ENCODE measurements around the gene PARD6B.
"Not testable (repeated sequence)": the region's sequence is repeated elsewhere in the genome, so short reads cannot be mapped to it uniquely, and the experiment has no call there.

PARD6B gene

GRCh38 chr20:50747275-50747674 is 15.9 kb downstream of the PARD6B start:
- DNase-seq: no peak

DNA sequence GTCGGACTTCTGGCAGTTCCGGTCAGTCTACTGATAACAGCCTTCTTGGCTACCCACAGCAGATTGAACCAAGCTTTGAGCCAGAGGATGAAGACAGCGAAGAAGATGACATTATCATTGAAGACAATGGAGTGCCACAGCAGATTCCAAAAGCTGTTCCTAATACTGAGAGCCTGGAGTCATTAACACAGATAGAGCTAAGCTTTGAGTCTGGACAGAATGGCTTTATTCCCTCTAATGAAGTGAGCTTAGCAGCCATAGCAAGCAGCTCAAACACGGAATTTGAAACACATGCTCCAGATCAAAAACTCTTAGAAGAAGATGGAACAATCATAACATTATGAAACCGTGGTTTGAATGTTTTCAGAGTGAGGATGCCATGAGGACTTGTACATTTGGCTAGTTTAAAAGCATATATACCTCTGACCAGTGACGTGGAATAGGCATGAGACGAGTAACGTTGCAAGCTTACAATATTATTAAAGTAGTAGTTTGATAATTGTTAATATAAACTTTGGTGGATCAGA is 18.8 kb downstream of the PARD6B start:
- no peak for DNase-seq

- DNase-seq: no peak
These were observed 21.8 kb downstream of the PARD6B start for GRCh38 chr20:50753152-50753551.

DNA sequence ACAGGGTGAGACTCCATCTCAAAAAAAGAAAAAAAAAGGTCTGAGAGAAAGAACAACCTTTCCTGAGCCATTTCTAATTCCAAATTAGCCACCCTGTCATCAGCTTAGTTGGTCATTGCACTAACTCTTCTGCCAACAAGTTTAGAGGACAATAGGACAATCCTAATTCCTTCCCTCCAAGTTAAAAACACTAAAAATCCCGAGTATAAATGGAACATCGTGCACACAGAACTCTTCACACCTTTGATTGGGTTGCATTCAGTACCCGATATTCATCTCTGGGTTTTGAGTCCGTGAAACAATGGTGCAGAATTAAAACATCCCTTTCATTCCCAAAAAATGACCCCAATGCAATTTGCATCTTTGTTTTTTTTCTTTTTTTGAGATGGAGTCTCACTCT is 23.0 kb downstream of the PARD6B start:
- DNase-seq: no peak

DNA sequence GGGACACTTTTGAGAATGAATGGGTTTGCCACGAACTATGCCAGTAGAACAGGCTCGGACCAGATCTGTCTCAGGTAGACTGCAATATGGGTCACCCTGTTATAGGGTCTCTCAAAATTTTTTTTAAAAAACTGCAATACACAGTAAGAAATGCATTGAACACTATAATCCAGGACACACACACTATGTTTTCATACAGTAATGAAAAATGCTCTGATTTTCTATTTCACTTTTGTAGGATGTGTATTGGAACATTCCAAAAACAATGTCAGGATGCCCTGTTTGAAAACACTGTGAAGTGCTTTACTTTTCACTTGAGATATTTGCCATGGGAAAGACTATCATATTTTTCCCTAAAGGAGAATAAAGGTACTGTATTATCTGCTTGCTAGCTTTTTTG is 25.1 kb downstream of the PARD6B start:
- no peak for DNase-seq

DNA sequence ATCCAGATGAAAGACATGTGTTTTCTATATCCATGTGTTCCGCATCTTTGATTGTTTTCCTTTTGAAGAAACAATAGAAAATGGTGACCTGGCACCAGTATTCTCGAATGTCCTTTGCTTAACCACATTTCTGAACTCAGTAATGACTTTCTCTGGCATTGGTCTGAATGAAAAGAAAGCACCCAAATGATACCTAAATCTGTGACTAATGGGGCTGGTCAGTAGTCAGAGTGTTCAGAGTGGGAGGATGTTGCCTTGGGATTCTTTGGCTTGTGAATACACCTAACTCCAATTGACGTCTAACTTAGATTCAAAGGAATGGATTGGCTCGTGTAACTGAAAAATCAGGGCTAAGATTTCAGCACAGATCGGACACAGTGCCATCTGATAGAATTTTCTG is 27.1 kb downstream of the PARD6B start:
- DNase-seq: no peak

GRCh38 chr20:50758992-50759391 is 27.6 kb downstream of the PARD6B start:
- DNase-seq: no peak

- DNase-seq: no peak
These were observed 28.3 kb downstream of the PARD6B start for GRCh38 chr20:50759678-50760077.

- DNase-seq: no peak
These were observed 30.7 kb downstream of the PARD6B start for GRCh38 chr20:50762045-50762422.

GRCh38 chr20:50762435-50763220 is 31.2 kb downstream of the PARD6B start:
- no peak for DNase-seq

- not testable (repeated sequence) for DNase-seq
These were observed 32.4 kb downstream of the PARD6B start for GRCh38 chr20:50763550-50764458.

DNA sequence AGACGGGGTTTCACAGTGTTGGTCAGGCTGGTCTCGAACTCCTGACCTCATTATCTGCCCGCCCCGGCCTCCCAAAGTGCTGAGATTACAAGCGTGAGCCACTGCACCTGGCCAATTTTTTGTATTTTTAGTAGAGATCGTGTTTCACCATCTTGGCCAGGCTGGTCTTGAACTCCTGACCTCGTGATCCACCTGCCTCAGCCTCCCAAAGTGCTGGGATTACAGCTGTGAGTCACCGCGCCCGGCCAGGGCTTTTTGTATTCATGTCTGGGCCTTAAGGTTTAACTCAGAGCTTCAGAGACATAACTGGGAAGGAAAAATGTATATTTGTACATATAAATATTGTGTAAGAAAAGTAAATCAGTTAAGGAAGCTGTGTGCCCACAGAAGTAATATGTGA is 33.9 kb downstream of the PARD6B start:
- DNase-seq: not testable (repeated sequence)

DNA sequence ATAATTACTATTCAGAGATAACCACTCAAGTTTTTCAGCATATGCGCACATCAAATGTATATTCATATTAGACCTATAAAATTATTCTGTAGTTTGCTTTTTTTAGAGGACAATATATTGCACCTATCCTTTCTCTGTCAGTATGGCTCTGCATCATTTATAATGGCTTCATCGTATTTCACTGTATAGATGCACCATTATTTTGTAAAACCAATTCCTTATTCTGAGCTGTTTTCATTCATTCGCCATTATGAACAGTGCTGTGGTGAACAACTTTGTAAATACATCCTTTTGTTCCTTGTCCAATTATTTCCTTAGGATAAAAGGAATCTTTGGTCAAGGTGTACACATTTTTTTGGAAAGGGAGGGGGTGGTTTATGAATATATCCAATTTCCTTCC is 34.3 kb downstream of the PARD6B start:
- DNase-seq: no peak

DNA sequence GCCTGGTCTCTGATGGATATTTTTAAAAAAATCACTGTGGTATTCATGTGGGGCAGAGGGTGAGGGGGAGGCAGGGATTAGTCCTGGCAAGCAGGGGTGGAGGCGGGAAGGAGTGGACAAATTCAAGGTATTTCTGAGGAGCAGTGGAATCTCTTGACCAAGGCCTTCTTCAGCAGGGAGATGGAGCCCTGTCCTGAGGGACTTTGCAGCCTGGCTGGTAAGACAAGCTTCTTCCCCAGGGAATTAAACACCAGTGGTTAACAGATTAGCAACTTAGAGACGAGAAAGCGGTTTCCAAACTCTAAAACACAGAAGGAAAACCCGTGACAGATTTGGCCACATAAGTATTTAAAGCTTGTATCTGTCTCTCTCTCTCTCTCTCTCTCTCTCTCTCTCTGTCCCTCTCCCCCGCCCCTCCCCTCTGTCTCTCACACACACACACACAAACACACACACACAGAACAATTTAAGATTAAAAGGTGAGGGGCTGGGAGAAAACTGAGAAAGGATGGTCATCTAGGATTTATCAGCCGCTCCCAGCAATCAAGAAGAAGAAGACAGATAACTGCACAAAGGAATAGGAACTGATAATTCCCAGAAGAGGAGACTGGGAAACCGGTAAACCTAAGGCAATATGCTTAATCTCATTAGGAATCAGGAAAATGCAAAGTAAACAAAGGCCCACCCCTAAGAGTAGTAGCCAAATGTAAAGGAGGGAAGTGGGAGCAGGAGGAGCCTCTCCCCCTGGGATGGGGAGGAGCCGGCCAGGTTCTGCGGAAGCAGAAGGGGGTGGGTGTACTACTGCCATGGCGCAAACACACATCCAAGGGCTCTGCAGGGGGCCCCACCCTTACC is 35.8 kb downstream of the PARD6B start:
- not testable (repeated sequence) for DNase-seq

- DNase-seq: not testable (repeated sequence)
These were observed 37.6 kb downstream of the PARD6B start for GRCh38 chr20:50768991-50769390.

DNA sequence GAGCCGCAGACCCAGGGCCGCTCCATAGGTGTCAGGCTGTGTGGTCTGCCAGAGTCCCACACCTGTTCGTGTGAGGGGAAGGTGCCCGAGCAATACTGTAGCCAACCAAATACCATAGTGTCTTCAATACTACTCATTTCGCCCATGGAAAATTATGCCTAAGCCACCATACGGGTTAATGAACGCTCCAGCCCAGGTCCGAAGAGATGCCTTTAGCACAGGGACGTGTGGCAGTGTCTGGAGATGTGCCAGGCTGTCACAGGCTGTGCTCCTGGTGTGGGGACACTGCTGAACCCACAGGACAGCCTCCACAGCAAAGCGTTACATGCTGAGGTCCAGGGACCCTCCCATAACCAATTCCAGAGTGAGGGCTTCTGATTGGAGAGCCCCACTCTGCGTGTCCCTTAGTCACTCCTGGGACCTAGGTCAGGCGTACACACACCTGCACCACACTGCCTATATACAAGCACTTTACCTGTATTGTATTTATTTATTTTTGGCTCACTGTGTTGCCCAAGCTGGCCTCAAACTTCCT is 38.2 kb downstream of the PARD6B start:
- not testable (repeated sequence) for DNase-seq

DNA sequence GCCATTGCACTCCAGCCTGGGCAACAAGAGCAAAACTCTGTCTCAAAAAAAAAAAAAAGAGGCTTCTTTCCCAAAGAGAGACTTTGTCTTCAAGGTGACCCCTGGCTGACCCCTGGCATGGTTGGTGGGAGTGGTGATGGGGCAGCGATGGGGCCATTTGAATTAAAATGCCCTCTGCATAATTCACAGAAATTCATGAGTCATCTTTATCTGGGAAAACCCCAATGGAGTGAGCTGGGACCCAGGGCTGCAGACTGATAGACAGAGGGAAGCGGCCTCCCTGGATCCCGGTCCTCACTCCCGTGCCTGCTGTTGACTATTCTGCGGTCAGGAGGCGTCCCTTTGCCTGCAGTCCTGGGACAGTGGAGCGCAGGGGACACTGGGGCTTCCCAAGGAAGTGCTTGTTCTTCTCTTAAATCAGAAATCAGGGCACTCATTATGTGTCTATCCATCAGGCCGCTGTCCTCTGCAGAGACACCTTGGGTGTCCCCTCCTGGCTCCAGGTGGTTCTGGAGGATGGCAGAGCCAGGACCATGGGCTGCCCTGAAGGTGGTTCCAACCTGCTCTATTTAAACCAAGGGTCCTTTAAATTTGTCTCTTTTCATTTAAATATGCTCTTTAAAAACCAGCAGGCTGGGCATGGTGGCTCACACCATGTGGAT is 40.2 kb downstream of the PARD6B start:
- not testable (repeated sequence) for DNase-seq

DNA sequence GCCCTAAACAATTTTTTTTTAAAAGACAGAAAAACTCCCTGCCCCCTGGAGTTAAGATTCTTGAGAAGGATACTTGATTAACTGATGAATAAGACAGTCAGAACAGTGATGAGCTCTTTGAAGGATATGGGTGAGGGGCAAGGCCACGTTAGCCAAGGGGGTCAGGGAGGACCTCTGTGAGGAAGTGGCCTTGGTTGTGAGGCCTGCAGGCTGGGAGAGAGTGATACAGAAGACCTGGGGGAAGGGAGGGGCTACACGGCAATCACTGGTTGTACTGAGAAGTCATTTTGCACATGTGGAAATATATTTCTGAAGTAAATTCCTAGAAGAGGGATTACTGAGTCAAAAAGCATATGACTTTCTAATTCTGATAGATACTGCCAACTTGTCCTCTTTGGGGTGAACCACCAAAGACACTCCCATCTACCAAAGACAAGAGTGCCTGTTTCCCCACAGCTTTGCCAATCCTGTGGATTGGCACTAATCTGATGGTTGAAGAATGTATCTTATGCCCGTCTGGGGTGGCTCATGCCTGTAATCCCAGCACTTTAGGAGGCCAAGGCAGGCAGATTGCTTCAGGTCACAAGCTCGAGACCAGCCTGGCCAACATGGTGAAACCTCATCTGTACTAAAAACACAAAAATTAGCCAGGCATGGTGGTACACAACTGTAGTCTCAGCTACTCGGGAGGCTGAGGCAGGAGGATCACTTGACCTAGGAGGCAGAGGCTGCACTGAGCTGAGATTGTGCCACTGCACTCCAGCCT is 41.2 kb downstream of the PARD6B start:
- DNase-seq: no peak

DNA sequence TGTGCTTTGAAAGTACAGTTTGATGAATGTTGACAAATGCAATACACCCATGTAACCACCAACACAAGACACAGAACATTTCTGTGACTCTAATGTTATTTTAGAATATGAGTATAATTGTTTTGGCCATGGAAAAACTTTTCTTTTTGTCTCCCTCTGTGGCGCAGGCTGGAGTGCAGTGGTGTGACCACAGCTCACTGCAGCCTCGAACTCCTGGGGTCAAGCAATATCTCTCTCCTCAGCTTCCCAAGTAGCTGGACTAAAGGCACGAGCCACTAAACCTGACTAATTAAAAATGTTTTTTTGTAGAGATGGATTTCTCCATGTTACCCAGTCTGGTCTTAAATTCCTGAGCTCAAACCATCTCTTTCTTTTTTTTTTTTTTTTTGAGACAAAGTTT is 43.1 kb downstream of the PARD6B start:
- DNase-seq: no peak

GRCh38 chr20:50776122-50776817 is 44.9 kb downstream of the PARD6B start:
- DNase-seq: no peak

GRCh38 chr20:50777373-50777772 is 46.0 kb downstream of the PARD6B start:
- DNase-seq: no peak
